SK-N-SH (cell line): ENCODE data around the gene RAPGEF4. TPM values are rescaled to one million over a fixed set of nuclear protein-coding genes. Genes with fewer than 3 reads are reported as not detected.

Experiments
- CTCF ChIA-PET: fragments of 300-600, 350-600 bp; formaldehyde crosslinking; extraction: SDS; loops from one replicate; lab custom pipeline; 2021; lab: Yijun Ruan, JAX
- POLR2A ChIA-PET: fragments of 350-600 bp; sonication (Branson Sonifier 250); formaldehyde crosslinking; extraction: SDS; loops from one replicate; lab custom pipeline; 2020; ENCODE audit warnings: antibody characterized with exemption, inconsistent platforms; lab: Yijun Ruan, JAX
- DNase-seq: peaks from one replicate; pipeline ENCODE4 v3.0.0; 2012
- H2AFZ ChIP-seq: fragments of 200-600 bp; sonication (generic); 2 replicates; pipeline ENCODE4 v1.8.1; 2016; ENCODE audit warnings: antibody characterized with exemption, mild to moderate bottlenecking, low read depth
- H3F3A ChIP-seq: fragments of 200-600 bp; sonication (generic); replicated peaks from 2 replicates; pipeline ENCODE3; 2016; ENCODE audit warnings: antibody characterized with exemption, mild to moderate bottlenecking; ENCODE audit not compliant: insufficient read depth
- H3K27ac ChIP-seq, 2 experiments: fragments of 200-500 bp in 1 of 2; fragments of 200-600 bp in 1 of 2; sonication (Bioruptor generic) in 1 of 2; sonication (generic), shearing (Covaris generic) in 1 of 2; 2 replicates each; pipeline versions ENCODE4 v1.5.1 to v1.6.1; 2014 to 2016; ENCODE audit warnings: low read depth in 2 of 2, inconsistent platforms in 1 of 2, low read length in 1 of 2, mild to moderate bottlenecking in 1 of 2, mixed read lengths in 1 of 2
- H3K27me3 ChIP-seq: fragments of 200-600 bp; sonication (generic), shearing (Covaris generic); 2 replicates; pipeline ENCODE4 v1.6.1; 2016; ENCODE audit warnings: mixed run types; ENCODE audit not compliant: insufficient read depth
- H3K36me3 ChIP-seq, 2 experiments: fragments of 200-500 bp in 1 of 2; fragments of 200-600 bp in 1 of 2; sonication (Bioruptor generic) in 1 of 2; sonication (generic) in 1 of 2; replicated peaks in 1 of 2; 2 replicates each; pipeline versions ENCODE3 to v1.5.1; 2014 to 2016; ENCODE audit warnings: low read length in 1 of 2, mild to moderate bottlenecking in 1 of 2; ENCODE audit not compliant: insufficient read depth in 2 of 2, control insufficient read depth in 1 of 2
- H3K4me1 ChIP-seq, 2 experiments: fragments of 200-500 bp in 1 of 2; fragments of 200-600 bp in 1 of 2; sonication (Bioruptor generic) in 1 of 2; sonication (generic), shearing (Covaris generic) in 1 of 2; 2 replicates each; pipeline versions ENCODE4 v1.5.1 to v1.6.1; 2014 to 2016; ENCODE audit warnings: low read depth in 1 of 2, low read length in 1 of 2, mixed run types in 1 of 2; ENCODE audit not compliant: insufficient read depth in 2 of 2, control insufficient read depth in 1 of 2
- H3K4me2 ChIP-seq: fragments of 200-600 bp; sonication (generic), shearing (Covaris generic); 2 replicates; pipeline ENCODE4 v1.6.1; 2017; ENCODE audit warnings: mixed run types
- H3K4me3 ChIP-seq, 2 experiments: fragments of 200-500 bp in 1 of 2; fragments of 200-600 bp in 1 of 2; sonication (Bioruptor generic) in 1 of 2; sonication (generic), shearing (Covaris generic) in 1 of 2; 2 replicates each; pipeline versions ENCODE4 v1.5.1 to v1.8.1; 2014 to 2016; ENCODE audit warnings: low read depth in 2 of 2, inconsistent platforms in 1 of 2, low read length in 1 of 2, mild to moderate bottlenecking in 1 of 2, mixed read lengths in 1 of 2, moderate library complexity in 1 of 2
- H3K79me2 ChIP-seq: fragments of 200-600 bp; sonication (generic); 2 replicates; pipeline ENCODE4 v1.8.1; 2017; ENCODE audit warnings: mild to moderate bottlenecking; ENCODE audit not compliant: insufficient read depth
- H3K9ac ChIP-seq: fragments of 200-600 bp; sonication (generic); 2 replicates; pipeline ENCODE4 v1.6.1; 2017; ENCODE audit warnings: mixed run types
- H3K9me2 ChIP-seq: fragments of 200-600 bp; sonication (generic); 2 replicates; pipeline ENCODE4 v1.6.1; 2017; ENCODE audit warnings: mixed run types
- H3K9me3 ChIP-seq: fragments of 200-600 bp; sonication (generic); 2 replicates; pipeline ENCODE4 v1.6.1; 2017; ENCODE audit warnings: mixed run types, mild to moderate bottlenecking, moderate library complexity
- H4K20me1 ChIP-seq: fragments of 200-600 bp; sonication (generic); 2 replicates; pipeline ENCODE4 v1.6.1; 2017; ENCODE audit warnings: mild to moderate bottlenecking, mixed run types; ENCODE audit not compliant: insufficient read depth
- CTCF ChIP-seq: fragments of 200-600 bp; sonication (generic); IDR thresholded peaks from 2 replicates; pipeline ENCODE4 v1.6.1; 2017; ENCODE audit warnings: antibody characterized with exemption, mild to moderate bottlenecking, moderate library complexity
- EZH2phosphoT487 ChIP-seq: fragments of 200-600 bp; sonication (generic); IDR thresholded peaks from 2 replicates; pipeline ENCODE4 v1.6.1; 2017; ENCODE audit warnings: low read depth, mixed run types, mild to moderate bottlenecking, antibody characterized with exemption, moderate library complexity, borderline replicate concordance
- FOSL2 ChIP-seq: IDR thresholded peaks from 2 replicates; pipeline ENCODE4 v1.4.0; 2012; ENCODE audit warnings: low read depth, mild to moderate bottlenecking, moderate library complexity, borderline replicate concordance
- GATA2 ChIP-seq: sonication (generic); formaldehyde crosslinking; IDR thresholded peaks from 2 replicates; pipeline ENCODE4 v1.5.0; 2020; ENCODE audit warnings: mild to moderate bottlenecking, missing genetic modification reagents
- MXI1 ChIP-seq: IDR thresholded peaks from 2 replicates; pipeline ENCODE4 v1.6.1; 2012; ENCODE audit warnings: mild to moderate bottlenecking, low read depth, low read length, improper control_type of control experiment
- NFIC ChIP-seq: IDR thresholded peaks from 2 replicates; pipeline ENCODE4 v1.4.0; 2012; ENCODE audit warnings: borderline replicate concordance
- RCOR1 ChIP-seq: fragments of 150-350 bp; IDR thresholded peaks from 2 replicates; pipeline ENCODE4 v1.6.1; 2017; ENCODE audit warnings: antibody characterized with exemption, low read length
- TCF12 ChIP-seq: IDR thresholded peaks from 2 replicates; pipeline ENCODE4 v1.4.0; 2012
- YY1 ChIP-seq: IDR thresholded peaks from 2 replicates; pipeline ENCODE4 v1.4.0; 2012; ENCODE audit warnings: low read depth, mild to moderate bottlenecking
- polyA plus RNA-seq, 3 experiments: library from polyadenylated mRNA; depleted of rRNA; stranded (reverse); fragments of >200 nt; gene quantifications; 2 replicates each; pipeline ENCODE4 v1.2.3, GENCODE V29; 2012
- TF ChIP-seq, protein P1 (sequence below): IDR thresholded peaks from 2 replicates; pipeline ENCODE4 v1.4.0; 2012; ENCODE audit warnings: low read depth, borderline replicate concordance
- TF ChIP-seq, protein P2 (sequence below): IDR thresholded peaks from 2 replicates; pipeline ENCODE4 v1.4.0; 2012; ENCODE audit warnings: low read depth, borderline replicate concordance
- TF ChIP-seq, protein P3 (sequence below): fragments of 150-350 bp; IDR thresholded peaks from 2 replicates; pipeline ENCODE4 v1.6.1; 2017; ENCODE audit warnings: antibody characterized with exemption, low read length, low read depth, borderline replicate concordance
- TF ChIP-seq, protein P4 (sequence below): IDR thresholded peaks from 2 replicates; pipeline ENCODE4; 2012

RAPGEF4 gene
- polyA plus RNA-seq, 1 of the 3 experiments (the other 2 are of a cell fraction) = 0.30 TPM

DNA sequence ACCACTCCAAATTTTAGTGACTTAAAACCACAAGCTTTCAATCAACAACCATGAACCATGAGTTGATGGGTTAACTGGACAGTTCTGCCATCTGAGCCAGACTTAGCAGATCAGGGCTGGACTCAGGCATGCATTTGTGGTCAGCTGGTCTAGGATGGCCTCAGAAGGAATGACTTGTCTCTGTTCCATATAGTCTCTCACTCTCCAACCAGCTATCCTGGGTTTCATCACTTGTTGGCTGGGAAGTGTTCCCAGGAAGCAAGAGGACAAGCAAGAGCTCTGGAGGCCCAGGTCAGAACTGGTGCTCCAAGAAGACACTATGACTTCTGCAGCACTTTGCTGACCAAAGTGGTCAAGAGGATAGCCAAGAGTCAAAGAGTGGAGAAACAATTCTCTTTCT, 322.5 kb downstream of the RAPGEF4 start:
- ChIA-PET POLR2A (no interaction called here), CTCF (interaction anchor here (0.8 to 2.0 kb wide), 4 partner anchors 13 to 327 kb away, joined by 3 to 10 read pairs (median 4); no protein-coding TSS in a partner anchor)
- no peaks in the 10 kb centered on the region for H3K36me3 ChIP-seq
- H2AFZ ChIP-seq = no peak overlapping the region
- TF ChIP-seq, protein P1, sequence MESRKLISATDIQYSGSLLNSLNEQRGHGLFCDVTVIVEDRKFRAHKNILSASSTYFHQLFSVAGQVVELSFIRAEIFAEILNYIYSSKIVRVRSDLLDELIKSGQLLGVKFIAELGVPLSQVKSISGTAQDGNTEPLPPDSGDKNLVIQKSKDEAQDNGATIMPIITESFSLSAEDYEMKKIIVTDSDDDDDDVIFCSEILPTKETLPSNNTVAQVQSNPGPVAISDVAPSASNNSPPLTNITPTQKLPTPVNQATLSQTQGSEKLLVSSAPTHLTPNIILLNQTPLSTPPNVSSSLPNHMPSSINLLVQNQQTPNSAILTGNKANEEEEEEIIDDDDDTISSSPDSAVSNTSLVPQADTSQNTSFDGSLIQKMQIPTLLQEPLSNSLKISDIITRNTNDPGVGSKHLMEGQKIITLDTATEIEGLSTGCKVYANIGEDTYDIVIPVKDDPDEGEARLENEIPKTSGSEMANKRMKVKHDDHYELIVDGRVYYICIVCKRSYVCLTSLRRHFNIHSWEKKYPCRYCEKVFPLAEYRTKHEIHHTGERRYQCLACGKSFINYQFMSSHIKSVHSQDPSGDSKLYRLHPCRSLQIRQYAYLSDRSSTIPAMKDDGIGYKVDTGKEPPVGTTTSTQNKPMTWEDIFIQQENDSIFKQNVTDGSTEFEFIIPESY = no peak
- TF ChIP-seq YY1 (no peak), FOSL2 (no peak), RCOR1 (no peak), NFIC (no peak), GATA2 (CRISPR knock-in tag) (no peak), EZH2phosphoT487 (no peak), MXI1 (no peak), TCF12 (no peak), CTCF (no peak)
- TF ChIP-seq, protein P2, sequence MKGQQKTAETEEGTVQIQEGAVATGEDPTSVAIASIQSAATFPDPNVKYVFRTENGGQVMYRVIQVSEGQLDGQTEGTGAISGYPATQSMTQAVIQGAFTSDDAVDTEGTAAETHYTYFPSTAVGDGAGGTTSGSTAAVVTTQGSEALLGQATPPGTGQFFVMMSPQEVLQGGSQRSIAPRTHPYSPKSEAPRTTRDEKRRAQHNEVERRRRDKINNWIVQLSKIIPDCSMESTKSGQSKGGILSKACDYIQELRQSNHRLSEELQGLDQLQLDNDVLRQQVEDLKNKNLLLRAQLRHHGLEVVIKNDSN = no peak
- TF ChIP-seq, protein P3, sequence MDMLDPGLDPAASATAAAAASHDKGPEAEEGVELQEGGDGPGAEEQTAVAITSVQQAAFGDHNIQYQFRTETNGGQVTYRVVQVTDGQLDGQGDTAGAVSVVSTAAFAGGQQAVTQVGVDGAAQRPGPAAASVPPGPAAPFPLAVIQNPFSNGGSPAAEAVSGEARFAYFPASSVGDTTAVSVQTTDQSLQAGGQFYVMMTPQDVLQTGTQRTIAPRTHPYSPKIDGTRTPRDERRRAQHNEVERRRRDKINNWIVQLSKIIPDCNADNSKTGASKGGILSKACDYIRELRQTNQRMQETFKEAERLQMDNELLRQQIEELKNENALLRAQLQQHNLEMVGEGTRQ = no peak
- TF ChIP-seq, protein P4, sequence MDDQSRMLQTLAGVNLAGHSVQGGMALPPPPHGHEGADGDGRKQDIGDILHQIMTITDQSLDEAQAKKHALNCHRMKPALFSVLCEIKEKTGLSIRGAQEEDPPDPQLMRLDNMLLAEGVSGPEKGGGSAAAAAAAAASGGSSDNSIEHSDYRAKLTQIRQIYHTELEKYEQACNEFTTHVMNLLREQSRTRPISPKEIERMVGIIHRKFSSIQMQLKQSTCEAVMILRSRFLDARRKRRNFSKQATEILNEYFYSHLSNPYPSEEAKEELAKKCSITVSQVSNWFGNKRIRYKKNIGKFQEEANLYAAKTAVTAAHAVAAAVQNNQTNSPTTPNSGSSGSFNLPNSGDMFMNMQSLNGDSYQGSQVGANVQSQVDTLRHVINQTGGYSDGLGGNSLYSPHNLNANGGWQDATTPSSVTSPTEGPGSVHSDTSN = no peak
- no peak overlapping the region for H3K9ac ChIP-seq
- H3K4me2 ChIP-seq = no peak overlapping the region
- DNase-seq = no peak
- peaks cover 0 to 13% of the 10 kb centered on the region in 2 experiments; a peak in 2 of 4 replicates for H3K4me1 ChIP-seq
- no peaks in the 10 kb centered on the region for H3K9me2 ChIP-seq
- H3K9me3 ChIP-seq = no peaks in the 10 kb centered on the region
- no peak overlapping the region for H3K27ac ChIP-seq
- H3K4me3 ChIP-seq = no peak overlapping the region
- no peaks in the 10 kb centered on the region for H3K27me3 ChIP-seq
- peaks cover 4% of the 10 kb centered on the region for H3F3A ChIP-seq
- no peaks in the 10 kb centered on the region for H4K20me1 ChIP-seq
- no peaks in the 10 kb centered on the region for H3K79me2 ChIP-seq
